SK-N-SH (cell line): ENCODE data around the gene TWF2.

Experiments used
- CHD2 ChIP-seq: fragments of 150-350 bp; IDR thresholded peaks from 2 replicates; pipeline ENCODE4 v1.6.1; 2018; ENCODE audit warnings: low read length; ENCODE audit not compliant: partially characterized antibody
- EZH2phosphoT487 ChIP-seq: fragments of 200-600 bp; sonication (generic); IDR thresholded peaks from 2 replicates; pipeline ENCODE4 v1.6.1; 2017; ENCODE audit warnings: low read depth, mixed run types, mild to moderate bottlenecking, antibody characterized with exemption, moderate library complexity, borderline replicate concordance
- MEF2A ChIP-seq: IDR thresholded peaks from 2 replicates; pipeline ENCODE4 v1.4.0; 2012; ENCODE audit warnings: low read depth, borderline replicate concordance
- NFIC ChIP-seq: IDR thresholded peaks from 2 replicates; pipeline ENCODE4 v1.4.0; 2012; ENCODE audit warnings: borderline replicate concordance
- REST ChIP-seq: IDR thresholded peaks from 2 replicates; pipeline ENCODE4 v1.6.1; 2012; ENCODE audit warnings: mild to moderate bottlenecking, low read depth, low read length, moderate library complexity
- SIN3A ChIP-seq: IDR thresholded peaks from 2 replicates; pipeline ENCODE4 v1.6.1; 2012; ENCODE audit warnings: low read depth, mild to moderate bottlenecking, low read length, moderate library complexity, borderline replicate concordance
- SMC3 ChIP-seq: IDR thresholded peaks from 2 replicates; pipeline ENCODE4 v1.6.1; 2012; ENCODE audit warnings: low read depth, low read length, improper control_type of control experiment
- USF2 ChIP-seq: fragments of 150-350 bp; IDR thresholded peaks from 2 replicates; pipeline ENCODE4 v1.6.1; 2017; ENCODE audit warnings: antibody characterized with exemption, low read length, low read depth, borderline replicate concordance
- YY1 ChIP-seq: IDR thresholded peaks from 2 replicates; pipeline ENCODE4 v1.4.0; 2012; ENCODE audit warnings: low read depth, mild to moderate bottlenecking
- TF ChIP-seq, protein P1 (sequence below): fragments of 200-600 bp; sonication (generic); IDR thresholded peaks from 2 replicates; pipeline ENCODE4 v1.6.1; 2017; ENCODE audit warnings: antibody characterized with exemption, mild to moderate bottlenecking, moderate library complexity
- TF ChIP-seq, protein P2 (sequence below): IDR thresholded peaks from 2 replicates; pipeline ENCODE4 v1.4.0; 2012; ENCODE audit warnings: low read depth, borderline replicate concordance

GRCh38 chr3:52234516-52235447 lies 4.2 kb downstream of the TWF2 start:
- TF ChIP-seq, protein P1, sequence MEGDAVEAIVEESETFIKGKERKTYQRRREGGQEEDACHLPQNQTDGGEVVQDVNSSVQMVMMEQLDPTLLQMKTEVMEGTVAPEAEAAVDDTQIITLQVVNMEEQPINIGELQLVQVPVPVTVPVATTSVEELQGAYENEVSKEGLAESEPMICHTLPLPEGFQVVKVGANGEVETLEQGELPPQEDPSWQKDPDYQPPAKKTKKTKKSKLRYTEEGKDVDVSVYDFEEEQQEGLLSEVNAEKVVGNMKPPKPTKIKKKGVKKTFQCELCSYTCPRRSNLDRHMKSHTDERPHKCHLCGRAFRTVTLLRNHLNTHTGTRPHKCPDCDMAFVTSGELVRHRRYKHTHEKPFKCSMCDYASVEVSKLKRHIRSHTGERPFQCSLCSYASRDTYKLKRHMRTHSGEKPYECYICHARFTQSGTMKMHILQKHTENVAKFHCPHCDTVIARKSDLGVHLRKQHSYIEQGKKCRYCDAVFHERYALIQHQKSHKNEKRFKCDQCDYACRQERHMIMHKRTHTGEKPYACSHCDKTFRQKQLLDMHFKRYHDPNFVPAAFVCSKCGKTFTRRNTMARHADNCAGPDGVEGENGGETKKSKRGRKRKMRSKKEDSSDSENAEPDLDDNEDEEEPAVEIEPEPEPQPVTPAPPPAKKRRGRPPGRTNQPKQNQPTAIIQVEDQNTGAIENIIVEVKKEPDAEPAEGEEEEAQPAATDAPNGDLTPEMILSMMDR, result no peak
- TF ChIP-seq EZH2phosphoT487, result no peak
- TF ChIP-seq, protein P2, sequence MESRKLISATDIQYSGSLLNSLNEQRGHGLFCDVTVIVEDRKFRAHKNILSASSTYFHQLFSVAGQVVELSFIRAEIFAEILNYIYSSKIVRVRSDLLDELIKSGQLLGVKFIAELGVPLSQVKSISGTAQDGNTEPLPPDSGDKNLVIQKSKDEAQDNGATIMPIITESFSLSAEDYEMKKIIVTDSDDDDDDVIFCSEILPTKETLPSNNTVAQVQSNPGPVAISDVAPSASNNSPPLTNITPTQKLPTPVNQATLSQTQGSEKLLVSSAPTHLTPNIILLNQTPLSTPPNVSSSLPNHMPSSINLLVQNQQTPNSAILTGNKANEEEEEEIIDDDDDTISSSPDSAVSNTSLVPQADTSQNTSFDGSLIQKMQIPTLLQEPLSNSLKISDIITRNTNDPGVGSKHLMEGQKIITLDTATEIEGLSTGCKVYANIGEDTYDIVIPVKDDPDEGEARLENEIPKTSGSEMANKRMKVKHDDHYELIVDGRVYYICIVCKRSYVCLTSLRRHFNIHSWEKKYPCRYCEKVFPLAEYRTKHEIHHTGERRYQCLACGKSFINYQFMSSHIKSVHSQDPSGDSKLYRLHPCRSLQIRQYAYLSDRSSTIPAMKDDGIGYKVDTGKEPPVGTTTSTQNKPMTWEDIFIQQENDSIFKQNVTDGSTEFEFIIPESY, result no peak
- no peak for TF ChIP-seq REST
- TF ChIP-seq SIN3A, result no peak
- no peak for TF ChIP-seq SMC3
- TF ChIP-seq YY1, result no peak
- no peak for TF ChIP-seq NFIC
- no peak for TF ChIP-seq USF2
- no peak for TF ChIP-seq CHD2
- TF ChIP-seq MEF2A, result no peak
